Amniotic epithelial cell (primary cell): ENCODE measurements around the gene TTLL5.

ENCODE experiments used
- DNase-seq: peaks from one replicate; pipeline ENCODE4 v3.0.0-alpha.2; 2010; ENCODE audit warnings: low read depth

The TTLL5 gene, protein sequence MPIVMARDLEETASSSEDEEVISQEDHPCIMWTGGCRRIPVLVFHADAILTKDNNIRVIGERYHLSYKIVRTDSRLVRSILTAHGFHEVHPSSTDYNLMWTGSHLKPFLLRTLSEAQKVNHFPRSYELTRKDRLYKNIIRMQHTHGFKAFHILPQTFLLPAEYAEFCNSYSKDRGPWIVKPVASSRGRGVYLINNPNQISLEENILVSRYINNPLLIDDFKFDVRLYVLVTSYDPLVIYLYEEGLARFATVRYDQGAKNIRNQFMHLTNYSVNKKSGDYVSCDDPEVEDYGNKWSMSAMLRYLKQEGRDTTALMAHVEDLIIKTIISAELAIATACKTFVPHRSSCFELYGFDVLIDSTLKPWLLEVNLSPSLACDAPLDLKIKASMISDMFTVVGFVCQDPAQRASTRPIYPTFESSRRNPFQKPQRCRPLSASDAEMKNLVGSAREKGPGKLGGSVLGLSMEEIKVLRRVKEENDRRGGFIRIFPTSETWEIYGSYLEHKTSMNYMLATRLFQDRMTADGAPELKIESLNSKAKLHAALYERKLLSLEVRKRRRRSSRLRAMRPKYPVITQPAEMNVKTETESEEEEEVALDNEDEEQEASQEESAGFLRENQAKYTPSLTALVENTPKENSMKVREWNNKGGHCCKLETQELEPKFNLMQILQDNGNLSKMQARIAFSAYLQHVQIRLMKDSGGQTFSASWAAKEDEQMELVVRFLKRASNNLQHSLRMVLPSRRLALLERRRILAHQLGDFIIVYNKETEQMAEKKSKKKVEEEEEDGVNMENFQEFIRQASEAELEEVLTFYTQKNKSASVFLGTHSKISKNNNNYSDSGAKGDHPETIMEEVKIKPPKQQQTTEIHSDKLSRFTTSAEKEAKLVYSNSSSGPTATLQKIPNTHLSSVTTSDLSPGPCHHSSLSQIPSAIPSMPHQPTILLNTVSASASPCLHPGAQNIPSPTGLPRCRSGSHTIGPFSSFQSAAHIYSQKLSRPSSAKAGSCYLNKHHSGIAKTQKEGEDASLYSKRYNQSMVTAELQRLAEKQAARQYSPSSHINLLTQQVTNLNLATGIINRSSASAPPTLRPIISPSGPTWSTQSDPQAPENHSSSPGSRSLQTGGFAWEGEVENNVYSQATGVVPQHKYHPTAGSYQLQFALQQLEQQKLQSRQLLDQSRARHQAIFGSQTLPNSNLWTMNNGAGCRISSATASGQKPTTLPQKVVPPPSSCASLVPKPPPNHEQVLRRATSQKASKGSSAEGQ (N-terminal part only)

DNA sequence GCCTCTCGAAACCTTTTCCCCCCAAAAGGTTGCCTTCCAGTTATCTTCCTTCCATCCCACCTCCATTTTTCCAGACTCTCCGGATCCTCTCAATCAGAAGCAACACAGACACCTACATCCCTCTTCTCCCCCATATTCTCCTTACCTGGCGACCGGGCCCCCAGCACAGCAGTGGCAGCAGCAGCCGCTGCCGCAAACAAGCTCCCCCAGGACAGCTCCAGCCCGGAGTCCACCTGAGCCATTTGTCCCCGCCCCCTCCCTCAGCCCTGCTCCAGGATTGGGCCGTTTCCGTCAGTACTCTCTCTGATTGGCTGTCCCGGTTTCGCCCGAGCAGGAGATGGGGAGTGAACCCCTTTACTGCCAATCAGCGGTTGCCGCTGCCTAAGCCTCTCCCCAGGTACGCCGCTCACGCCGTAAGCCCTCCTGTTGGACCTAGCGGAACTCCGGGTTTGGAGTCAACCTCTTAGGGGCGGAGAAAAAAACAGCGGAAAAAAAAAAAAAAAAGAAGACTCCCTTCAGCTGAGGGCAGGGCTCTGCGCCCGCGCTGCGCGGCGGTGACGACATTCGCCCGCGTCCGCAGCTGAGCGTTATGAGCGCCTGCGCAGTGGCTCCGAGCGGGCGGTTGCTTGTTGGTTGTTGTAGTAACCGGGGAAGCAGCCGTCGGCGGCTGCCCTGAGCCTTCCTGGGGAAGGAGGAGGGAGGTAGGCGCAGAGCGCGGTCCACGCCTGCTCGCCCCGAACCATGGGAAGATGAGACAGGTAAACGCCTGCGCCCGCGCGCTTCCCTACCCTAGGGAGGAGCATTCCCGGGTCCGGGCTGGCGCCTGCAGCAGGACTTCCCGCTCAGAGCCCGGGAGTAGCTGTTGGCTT is at the start of gene TTLL5, which contains the start of gene ERG28:
TSS of gene TTLL5 (plus strand) at position 617 of the 869 bp plus-strand sequence. CDS start 1,904 bp downstream, outside the sequence.
TSS of gene ERG28 (minus strand) at position 247 of the 869 bp plus-strand sequence. CDS start 3,374 bp downstream, outside the sequence.
- DNase-seq = peak; percentile 99

DNA sequence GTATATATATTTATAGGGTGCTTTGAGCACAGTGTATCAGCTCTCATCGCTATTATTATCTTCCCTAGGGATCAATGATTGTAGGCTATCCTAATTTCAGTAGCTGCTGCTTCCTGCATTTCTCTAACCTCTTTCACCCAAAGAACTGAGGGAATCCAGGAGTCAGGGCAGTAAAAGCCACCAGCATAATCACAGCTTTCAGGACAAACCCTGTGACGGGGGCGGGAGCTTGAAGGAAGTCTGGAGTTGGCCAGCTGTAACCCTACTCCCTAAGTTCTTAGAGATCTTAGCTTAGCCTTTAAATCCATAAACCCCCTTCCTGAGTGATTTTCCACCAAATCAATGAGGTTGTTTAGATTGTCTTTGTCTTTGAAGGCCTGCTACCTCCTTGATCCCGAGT is 48.9 kb upstream of the TTLL5 start:
- no peak for DNase-seq

DNA sequence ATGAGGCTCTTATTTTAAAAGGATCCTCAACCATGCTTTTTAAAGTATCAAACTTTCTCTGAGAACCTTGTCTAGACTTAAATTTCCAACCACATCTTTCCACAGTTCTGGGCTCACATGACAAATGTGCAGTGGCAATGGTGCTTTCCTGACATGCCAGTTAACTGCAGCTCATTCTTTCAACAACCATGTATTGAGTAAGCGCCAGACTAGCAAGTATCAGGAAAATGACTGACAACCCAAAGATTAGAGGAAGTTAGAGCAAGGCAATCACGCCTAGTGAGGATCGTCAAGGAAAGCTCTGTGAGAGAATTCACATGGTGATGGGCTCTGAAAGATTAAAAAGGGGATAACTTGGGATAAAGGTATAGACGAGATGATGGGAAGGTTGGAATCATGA is 46.9 kb upstream of the TTLL5 start:
- peak; percentile 16 for DNase-seq

DNA sequence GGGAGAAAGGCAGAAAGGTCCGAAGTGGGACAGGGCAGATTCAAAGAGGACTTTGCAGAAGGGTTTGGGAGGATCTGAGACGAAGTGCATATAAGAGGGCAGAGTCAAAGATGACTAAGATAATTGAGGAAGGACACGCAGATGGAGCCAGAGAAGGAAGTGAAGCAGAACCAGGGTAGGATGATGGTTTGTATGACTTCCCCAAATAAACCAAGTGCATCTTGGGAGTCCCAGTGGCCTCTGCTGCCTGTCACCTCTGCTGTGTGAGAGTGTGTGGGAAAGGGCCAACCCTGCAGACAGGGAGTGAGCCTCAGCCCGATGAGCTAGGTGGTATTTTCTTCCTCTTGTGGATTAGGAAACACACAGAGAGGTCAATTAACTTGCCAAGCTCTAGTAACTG is 45.8 kb upstream of the TTLL5 start:
- DNase-seq = no peak

DNA sequence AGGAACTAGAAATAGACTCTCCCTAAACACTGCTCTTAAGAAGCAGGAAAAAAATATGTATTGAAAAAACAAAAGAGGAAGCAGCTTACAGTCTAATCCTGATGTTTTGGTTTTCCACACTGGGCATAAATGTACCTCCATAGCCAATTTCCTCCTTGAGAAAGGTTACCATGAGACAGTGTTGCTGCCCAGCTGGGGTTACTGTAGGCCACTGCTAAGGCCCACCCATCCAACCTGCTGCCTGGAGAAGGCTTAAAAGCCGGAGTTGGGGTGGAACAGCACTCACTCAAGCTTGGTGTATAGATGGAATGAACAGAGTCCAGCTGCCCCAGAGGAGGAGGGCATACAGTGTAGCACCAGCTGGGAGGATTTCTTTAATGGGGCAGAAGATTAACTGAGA is 41.5 kb upstream of the TTLL5 start:
- DNase-seq = no peak

DNA sequence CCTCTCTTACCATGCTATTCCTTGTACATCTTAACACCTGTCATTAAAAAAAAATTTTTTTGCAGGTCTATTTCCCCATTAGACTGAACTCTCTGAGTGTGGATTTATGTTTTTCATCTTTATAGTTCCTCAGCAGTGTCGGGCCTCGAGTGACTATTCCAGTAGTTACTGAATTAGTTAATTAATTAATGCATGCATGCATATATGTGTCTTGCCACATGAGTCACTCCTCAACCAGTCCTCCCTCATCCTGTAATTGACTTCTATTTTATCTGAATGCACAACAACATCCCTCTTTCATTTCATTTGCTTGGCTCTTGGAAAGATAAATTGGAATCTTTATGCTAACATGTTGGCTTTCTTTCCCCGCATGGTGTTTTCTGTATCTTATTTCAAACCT is 36.0 kb upstream of the TTLL5 start:
- no peak for DNase-seq

DNA sequence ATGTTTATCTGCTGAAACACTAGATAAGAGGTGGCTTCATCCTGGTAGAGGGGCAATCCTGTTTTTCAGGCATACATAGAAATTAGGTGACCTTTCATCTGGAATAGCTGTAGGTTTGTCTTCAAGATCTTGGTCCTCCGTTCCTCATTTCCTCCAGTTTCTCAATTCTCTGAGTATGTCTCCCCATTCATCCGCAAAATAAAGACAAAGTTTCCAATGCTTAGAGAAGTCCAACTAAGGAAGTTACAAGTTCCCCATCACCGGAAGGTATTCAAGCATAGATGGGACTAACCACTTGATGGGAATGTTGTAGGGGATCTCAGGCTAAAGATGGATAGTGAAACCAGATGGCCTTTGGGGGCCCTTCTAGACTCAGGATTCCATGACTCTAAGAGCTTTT is 34.6 kb upstream of the TTLL5 start:
- DNase-seq = no peak

DNA sequence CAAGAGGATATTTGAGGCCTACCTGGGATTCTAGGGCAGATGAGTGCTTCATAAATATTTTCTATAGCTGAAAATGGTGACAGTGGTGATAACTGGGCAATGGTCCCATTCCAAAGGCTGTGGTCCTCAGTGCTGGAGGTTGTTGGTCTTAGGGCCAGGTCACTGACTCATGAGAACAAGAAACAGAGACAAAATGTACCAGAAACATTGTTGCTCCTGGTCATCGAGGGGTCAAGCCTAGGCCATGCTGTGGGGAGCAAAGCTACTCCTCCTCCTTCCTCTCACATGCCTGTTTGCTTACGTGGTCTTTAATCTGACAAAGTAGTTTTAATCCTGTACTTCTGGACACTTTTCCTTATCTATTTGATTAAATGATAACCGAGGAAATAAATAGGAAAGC is 34.2 kb upstream of the TTLL5 start:
- peak; percentile 83 for DNase-seq

DNA sequence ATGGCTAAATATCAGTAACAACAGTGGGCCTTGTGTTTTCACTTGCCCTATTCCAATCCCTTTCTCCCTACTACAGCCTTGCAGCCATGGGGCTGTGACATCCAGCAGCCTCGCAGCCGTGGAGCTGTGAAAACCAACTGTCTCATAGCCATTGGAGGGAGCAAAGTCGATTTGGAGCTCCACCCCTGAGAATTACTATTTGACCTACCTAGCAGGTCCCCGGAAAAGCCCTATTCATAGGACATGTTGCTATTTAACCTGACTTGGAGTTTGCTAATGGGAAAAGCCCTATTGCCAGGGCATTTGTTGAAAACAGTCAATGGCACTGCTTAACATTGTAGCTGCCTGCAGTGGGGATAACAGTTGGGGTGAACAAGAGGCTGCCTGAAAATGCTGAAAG is 33.6 kb upstream of the TTLL5 start:
- DNase-seq = no peak

DNA sequence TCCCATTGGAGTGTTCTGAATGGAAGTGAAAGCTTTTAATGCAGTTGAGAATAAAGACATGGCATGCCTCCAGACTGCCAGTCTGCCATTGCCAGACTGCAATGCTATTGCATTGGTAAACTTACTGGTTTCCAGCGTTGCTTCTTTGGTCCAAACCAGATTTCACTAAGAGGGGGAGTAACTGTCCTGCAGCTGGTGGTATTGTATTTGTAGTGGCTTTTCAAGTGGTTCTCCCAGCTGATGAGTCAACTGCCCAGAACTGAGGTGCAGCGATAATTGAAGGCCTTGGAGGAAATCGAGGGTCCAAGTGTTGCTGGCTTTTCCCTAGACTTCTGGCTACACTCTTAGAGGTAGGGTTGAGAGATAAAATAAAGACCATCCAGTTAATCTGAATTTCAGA is 32.2 kb upstream of the TTLL5 start:
- DNase-seq = no peak

DNA sequence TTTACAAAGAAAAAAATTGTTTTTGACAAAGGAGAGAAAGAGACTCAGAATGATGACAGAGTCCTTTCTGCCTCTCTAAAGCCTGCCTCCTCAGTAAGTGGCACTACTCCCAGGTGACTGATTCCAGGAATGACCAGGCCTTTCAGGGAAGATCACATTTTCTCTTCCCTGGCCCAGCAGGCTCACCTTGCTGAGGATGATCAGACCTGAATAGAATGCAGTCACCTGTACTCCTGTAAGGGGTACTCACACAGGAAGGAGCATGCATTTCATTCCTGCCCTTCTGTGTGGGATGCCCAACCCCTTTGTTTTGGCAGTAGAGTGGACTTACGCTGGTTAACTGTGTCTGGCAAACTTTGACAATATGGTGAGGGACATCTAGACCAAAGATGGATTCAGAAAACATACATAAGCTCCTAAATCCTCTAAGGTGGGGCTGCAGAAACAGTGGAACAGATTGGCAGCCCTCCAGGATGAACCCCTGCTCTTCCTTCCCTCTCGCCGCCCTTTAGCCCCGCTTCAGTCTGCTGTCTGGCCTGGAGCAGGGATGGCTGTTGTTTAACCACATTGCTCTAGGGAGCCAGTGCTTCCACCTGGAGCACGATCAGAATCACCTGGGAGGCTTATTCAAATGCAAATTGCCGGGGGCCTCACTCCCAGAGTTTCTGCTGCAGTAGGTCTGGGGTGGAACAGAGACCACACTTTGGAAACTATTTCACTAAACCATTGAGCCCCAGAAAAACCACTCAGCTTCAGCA is 30.2 kb upstream of the TTLL5 start:
- no peak for DNase-seq

DNA sequence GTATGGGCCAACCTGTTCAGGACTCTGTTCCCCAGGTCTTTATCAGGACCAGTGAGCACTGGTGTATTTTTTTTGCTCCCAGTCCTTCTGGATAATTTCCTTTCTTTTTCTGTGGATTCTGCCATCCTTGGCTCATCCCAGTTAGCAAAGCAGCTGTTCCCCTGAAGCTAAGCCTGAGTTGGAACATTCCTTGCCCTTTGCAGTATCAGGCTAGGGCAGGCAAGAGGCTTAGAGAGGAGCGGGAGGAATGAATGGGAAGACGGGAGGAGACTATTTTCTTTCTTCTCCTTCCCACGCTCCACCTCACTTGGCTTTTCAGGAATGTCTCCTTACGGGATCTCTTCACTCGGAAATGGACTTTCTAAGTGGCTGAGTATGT is 29.6 kb upstream of the TTLL5 start:
- DNase-seq = peak; percentile 86

DNA sequence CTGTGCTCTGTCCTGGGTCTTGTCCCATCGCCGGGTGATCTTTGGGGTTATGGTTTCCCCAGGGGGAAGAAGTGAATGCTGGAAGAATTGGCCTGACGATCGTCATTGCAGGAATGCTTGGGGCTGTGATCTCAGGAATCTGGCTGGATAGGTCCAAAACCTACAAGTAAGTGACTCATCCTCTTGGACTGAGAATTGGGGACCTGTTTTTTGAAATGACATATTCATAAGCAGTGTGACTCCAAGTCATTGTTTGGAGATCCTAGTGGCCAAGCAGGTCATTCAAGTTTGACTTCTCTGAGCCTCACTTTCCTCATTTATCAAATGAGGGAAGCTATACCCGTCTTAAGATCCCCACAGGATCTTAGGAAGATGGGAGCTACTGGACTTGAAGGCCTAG is 26.2 kb upstream of the TTLL5 start:
- DNase-seq = no peak

DNA sequence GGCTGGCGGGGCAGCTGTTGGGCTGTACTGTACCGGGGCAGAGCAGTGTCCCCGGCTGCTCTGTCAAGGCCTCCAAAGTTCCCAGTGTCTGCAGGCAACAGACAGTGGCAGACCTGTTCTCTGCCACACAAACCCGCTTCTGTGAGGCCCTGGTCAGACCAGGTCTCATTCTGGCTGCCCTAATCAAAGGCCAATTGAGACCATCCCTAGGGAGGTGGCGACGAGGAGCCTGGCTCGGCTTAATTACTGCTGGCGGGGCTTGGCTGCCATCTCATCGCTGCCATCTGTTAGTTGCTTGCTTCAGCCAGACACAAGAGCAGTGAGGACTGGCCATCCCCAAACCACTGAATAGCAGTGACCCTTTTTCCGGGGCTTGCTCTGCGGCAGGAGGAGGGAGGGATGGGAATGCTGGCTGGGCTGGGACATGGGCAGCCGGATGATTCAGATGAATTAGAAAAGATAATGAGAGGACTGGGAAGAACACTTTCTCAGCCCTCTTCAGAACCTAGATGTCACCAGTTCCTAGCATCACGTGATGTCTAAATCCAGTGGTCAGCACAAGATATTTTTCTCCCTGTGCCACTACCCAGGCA is 24.9 kb upstream of the TTLL5 start:
- peak; percentile 58 for DNase-seq

DNA sequence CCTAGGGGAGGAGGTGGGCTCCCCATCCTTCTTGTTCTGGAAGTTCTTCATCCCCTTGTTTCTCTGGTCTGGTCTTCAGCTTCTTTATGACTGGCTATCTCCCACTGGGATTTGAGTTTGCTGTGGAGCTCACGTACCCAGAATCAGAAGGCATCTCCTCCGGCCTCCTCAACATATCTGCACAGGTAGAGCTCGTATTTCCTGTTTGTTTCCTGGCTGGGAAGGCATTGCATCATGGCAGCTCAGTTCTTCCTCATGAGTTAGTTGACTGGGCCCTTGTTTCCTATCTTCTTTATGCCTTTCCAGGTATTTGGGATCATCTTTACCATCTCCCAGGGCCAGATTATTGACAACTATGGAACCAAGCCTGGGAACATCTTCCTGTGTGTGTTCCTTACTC is 20.2 kb upstream of the TTLL5 start:
- DNase-seq = no peak

DNA sequence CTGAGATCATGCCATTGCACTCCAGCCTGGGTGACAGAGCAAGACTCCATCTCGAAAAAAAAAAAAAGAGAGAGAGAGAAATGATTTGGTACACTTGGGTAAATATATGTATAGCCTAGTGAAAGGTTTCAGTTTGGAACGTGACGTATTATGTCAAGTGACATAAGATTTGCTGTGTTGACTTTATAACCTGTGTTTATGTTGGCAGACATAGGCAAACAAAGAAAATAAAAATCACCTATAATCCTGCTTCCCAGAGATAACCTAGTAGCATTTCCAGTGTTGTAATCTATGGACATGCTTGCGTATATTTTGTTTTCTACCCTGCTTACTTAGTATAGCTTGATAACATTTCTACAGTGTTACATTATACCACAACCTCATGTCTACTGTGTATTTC is 17.1 kb upstream of the TTLL5 start:
- DNase-seq = no peak

DNA sequence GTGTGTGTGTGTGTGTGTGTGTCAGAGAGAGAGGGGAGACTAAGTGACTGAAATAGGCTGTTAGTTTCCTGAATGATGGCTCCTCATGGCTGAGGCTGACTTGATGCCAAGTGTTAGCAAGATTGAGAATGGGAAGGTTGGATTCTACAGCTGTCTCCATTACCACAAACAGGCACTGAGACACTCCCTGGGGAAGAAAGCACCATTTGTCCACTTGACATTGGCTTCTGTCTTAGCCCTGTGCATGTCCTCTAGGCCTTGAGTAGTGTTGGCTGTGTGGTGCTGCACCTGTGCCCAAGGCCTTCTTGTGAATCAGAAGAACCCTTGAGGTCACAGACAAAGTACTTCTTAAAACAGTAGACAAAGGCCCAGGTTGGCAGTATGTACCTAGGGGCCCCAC is 16.0 kb upstream of the TTLL5 start:
- DNase-seq = no peak

DNA sequence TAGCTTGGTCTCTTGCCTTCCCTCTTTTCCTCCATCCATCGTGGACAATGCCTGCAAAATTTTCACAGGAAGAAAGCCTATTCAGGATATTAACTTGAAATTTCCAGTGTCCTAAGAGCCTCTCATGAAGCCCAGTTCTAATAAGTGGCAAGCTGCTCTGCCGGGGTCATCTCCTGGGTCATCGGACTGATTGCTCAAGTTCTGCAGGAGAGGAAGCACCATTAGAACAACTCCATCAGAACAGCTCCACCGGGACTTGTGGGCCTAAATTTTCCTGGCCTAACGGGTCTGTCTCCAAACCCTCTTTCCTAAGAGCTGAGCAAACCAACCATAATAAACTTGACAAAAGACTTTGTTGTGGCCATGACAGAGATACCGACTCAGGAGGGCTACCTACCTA is 14.3 kb upstream of the TTLL5 start:
- no peak for DNase-seq

DNA sequence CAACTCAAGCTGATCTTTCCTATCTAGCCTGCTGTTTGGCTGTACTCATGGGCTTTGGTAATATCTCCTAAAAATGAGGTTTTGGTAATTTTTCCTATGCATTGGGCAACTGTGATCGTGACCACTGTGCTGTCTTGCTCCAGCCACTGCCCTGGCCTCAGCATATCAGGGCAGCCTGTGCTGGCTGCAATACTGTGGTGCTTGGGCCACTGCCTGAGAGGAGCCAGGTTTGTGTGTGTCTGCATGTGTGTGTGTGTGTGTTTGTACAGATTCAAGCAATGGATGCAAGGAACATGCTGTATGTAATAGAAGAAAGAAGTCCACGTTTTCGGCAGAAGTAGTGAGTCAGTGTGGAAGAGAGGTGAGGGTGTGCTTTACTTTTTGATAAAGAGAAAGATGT is 13.4 kb upstream of the TTLL5 start:
- DNase-seq = peak; percentile 64
